HFFc6 (cell line): ENCODE results near the gene NT5C. TPM values are rescaled to one million over a fixed set of nuclear protein-coding genes. Genes with fewer than 3 reads are reported as not detected.

Experiments
- DNase-seq: peaks from one replicate; pipeline ENCODE4 v3.0.0-alpha.2; 2018
- H3K27ac Mint-ChIP-seq: 2 replicates; pipeline ENCODE4 v1.8.0; 2020; ENCODE audit warnings: mild to moderate bottlenecking, mixed read lengths
- H3K27me3 Mint-ChIP-seq: 2 replicates; pipeline ENCODE4 v1.8.0; 2021; ENCODE audit warnings: mild to moderate bottlenecking, moderate library complexity, mixed read lengths; ENCODE audit not compliant: insufficient read depth
- H3K36me3 Mint-ChIP-seq: 2 replicates; pipeline ENCODE4 v1.8.0; 2021; ENCODE audit warnings: low read depth, mixed read lengths
- H3K4me1 Mint-ChIP-seq: 2 replicates; pipeline ENCODE4 v1.8.0; 2020; ENCODE audit warnings: low read depth, mixed read lengths
- H3K4me3 Mint-ChIP-seq: 2 replicates; pipeline ENCODE4 v1.8.0; 2020; ENCODE audit warnings: mild to moderate bottlenecking, moderate library complexity, mixed read lengths
- H3K9me3 Mint-ChIP-seq: 2 replicates; pipeline ENCODE4 v1.8.0; 2020; ENCODE audit warnings: mild to moderate bottlenecking, mixed read lengths
- CTCF ChIP-seq: fragments of 200-600 bp; sonication (generic); IDR thresholded peaks from 2 replicates; pipeline ENCODE4 v1.5.0; 2021; ENCODE audit warnings: antibody characterized with exemption, mild to moderate bottlenecking
- total RNA-seq, 6 experiments: library from RNA; stranded (reverse); fragmentation: NEBNext Ultra II Directional; extraction: Animal tissue kit (Norgen Biotek cat#: 25700); gene quantifications; 2 replicates in 1 of 6; 3 replicates in 5 of 6; pipeline ENCODE4 v1.2.3, GENCODE V29; 2021

Gene NT5C
- total RNA-seq, 6 experiments from 2014 or later: 30.4 to 41.7 (median 36.3) TPM

GRCh38 chr17:75110234-75110937 is 21.2 kb downstream of the NT5C start:
- no peak overlapping the region for H3K27ac Mint-ChIP-seq
- peak overlapping the region; percentile 93 for H3K4me3 Mint-ChIP-seq
- H3K27me3 Mint-ChIP-seq: peaks cover 5% of the 10 kb centered on the region; the same call in 1 of the 2 replicates
- H3K36me3 Mint-ChIP-seq: peaks cover 16% of the 10 kb centered on the region
- no peak for DNase-seq
- H3K4me1 Mint-ChIP-seq: peaks cover 40% of the 10 kb centered on the region
- no peaks in the 10 kb centered on the region for H3K9me3 Mint-ChIP-seq
- TF ChIP-seq CTCF: no peak

GRCh38 chr17:75109407-75110233 is 21.9 kb downstream of the NT5C start, which contains the start of gene ARMC7:
TSS of gene ARMC7 (plus strand) at chr17:75109969. CDS start at chr17:75110289, 320 bp downstream.
- Mint-ChIP-seq H3K4me1 (peaks cover 34% of the 10 kb centered on the region), H3K4me3 (peak within 1 kb of the TSS; percentile 93), H3K27ac (peak within 1 kb of the TSS; percentile 49; the same call in 1 of the 2 replicates), H3K36me3 (peaks cover 16% of the 10 kb centered on the region), H3K27me3 (peaks cover 2% of the 10 kb centered on the region; the same call in 1 of the 2 replicates), H3K9me3 (no peaks in the 10 kb centered on the region)
- peak; percentile 78 for DNase-seq
- no peak for TF ChIP-seq CTCF

GRCh38 chr17:75109046-75109406 is 22.5 kb downstream of the NT5C start:
- H3K27ac Mint-ChIP-seq: no peak overlapping the region

GRCh38 chr17:75108193-75108592 is 23.3 kb downstream of the NT5C start:
- H3K36me3 Mint-ChIP-seq: peaks cover 16% of the 10 kb centered on the region
- peak overlapping the region; percentile 93 for H3K4me3 Mint-ChIP-seq
- no peak for TF ChIP-seq CTCF
- DNase-seq: no peak
- H3K27ac Mint-ChIP-seq: no peak overlapping the region
- peaks cover 2% of the 10 kb centered on the region; the same call in 1 of the 2 replicates for H3K27me3 Mint-ChIP-seq
- H3K4me1 Mint-ChIP-seq: peaks cover 24% of the 10 kb centered on the region
- no peaks in the 10 kb centered on the region for H3K9me3 Mint-ChIP-seq

More at GRCh38 chr17:75109046-75109406, 22.5 kb downstream of the NT5C start:
- Mint-ChIP-seq H3K4me3 (peak overlapping the region; percentile 93), H3K27me3 (peaks cover 2% of the 10 kb centered on the region; the same call in 1 of the 2 replicates), H3K36me3 (peaks cover 16% of the 10 kb centered on the region), H3K9me3 (no peaks in the 10 kb centered on the region), H3K4me1 (peaks cover 28% of the 10 kb centered on the region)
- DNase-seq: no peak
- no peak for TF ChIP-seq CTCF

- Mint-ChIP-seq H3K9me3 (no peaks in the 10 kb centered on the region), H3K27ac (no peak overlapping the region), H3K4me1 (peaks cover 11% of the 10 kb centered on the region; the same call in 1 of the 2 replicates), H3K4me3 (no peak overlapping the region), H3K27me3 (peaks cover 2% of the 10 kb centered on the region), H3K36me3 (peaks cover 12% of the 10 kb centered on the region)
- peak; percentile 24 for DNase-seq
- TF ChIP-seq CTCF: peak; percentile 81
These were observed 26.1 kb downstream of the NT5C start for GRCh38 chr17:75105126-75106080.
